MM.1S (cell line): ENCODE data around the gene HTR3B.

ENCODE experiments used
- DNase-seq: peaks from one replicate; pipeline ENCODE4 v3.0.0-alpha.2; 2015
- H2AFZ ChIP-seq: fragments of 300-600 bp; sonication (generic); 2 replicates; pipeline ENCODE4 v1.6.0; 2016; ENCODE audit warnings: antibody characterized with exemption, low read length
- H3F3A ChIP-seq: fragments of 300-600 bp; sonication (generic); 2 replicates; pipeline ENCODE4 v1.6.1; 2016; ENCODE audit warnings: mild to moderate bottlenecking, antibody characterized with exemption, low read length, moderate library complexity, mixed read lengths; ENCODE audit not compliant: insufficient read depth
- H3K27ac ChIP-seq: fragments of 300-600 bp; sonication (generic); 2 replicates; pipeline ENCODE4 v1.5.1; 2016; ENCODE audit warnings: mild to moderate bottlenecking, low read length
- H3K27me3 ChIP-seq: fragments of 300-600 bp; sonication (generic); replicated peaks from 2 replicates; pipeline ENCODE4 v1.6.0; 2016; ENCODE audit warnings: low read length; ENCODE audit not compliant: insufficient read depth
- H3K36me3 ChIP-seq: fragments of 300-600 bp; sonication (generic); replicated peaks from 2 replicates; pipeline ENCODE4 v1.6.1; 2016; ENCODE audit warnings: mild to moderate bottlenecking, low read length, mixed read lengths; ENCODE audit not compliant: insufficient read depth
- H3K4me1 ChIP-seq: fragments of 300-600 bp; sonication (generic); 2 replicates; pipeline ENCODE4 v1.6.1; 2016; ENCODE audit warnings: low read length, mixed read lengths
- H3K4me2 ChIP-seq: fragments of 300-600 bp; sonication (generic); 2 replicates; pipeline ENCODE4 v1.6.0; 2016; ENCODE audit warnings: low read depth, low read length
- H3K4me3 ChIP-seq: fragments of 300-600 bp; sonication (generic); 2 replicates; pipeline ENCODE4 v1.5.1; 2016; ENCODE audit warnings: low read length, mixed read lengths
- H3K79me2 ChIP-seq: fragments of 300-600 bp; sonication (generic); 2 replicates; pipeline ENCODE4 v1.6.1; 2016; ENCODE audit warnings: mixed run types, low read length, mixed read lengths
- H3K9ac ChIP-seq: fragments of 300-600 bp; sonication (generic); 2 replicates; pipeline ENCODE4 v1.6.1; 2016; ENCODE audit warnings: low read length, mixed read lengths
- H3K9me2 ChIP-seq: fragments of 300-600 bp; sonication (generic); replicated peaks from 2 replicates; pipeline ENCODE4 v1.6.1; 2016; ENCODE audit warnings: mild to moderate bottlenecking, low read length, mixed read lengths; ENCODE audit not compliant: insufficient read depth
- H3K9me3 ChIP-seq: fragments of 300-600 bp; sonication (generic); replicated peaks from 2 replicates; pipeline ENCODE4 v1.6.1; 2016; ENCODE audit warnings: mild to moderate bottlenecking, low read length, mixed read lengths; ENCODE audit not compliant: insufficient read depth
- H4K20me1 ChIP-seq: fragments of 300-600 bp; sonication (generic); 2 replicates; pipeline ENCODE4 v1.6.1; 2016; ENCODE audit warnings: mild to moderate bottlenecking, low read length, moderate library complexity, mixed read lengths; ENCODE audit not compliant: insufficient read depth
- CTCF ChIP-seq: fragments of 300-600 bp; sonication (generic); IDR thresholded peaks from 2 replicates; pipeline ENCODE4 v1.5.1; 2016; ENCODE audit warnings: antibody characterized with exemption, low read length, mixed read lengths
- EZH2 ChIP-seq: fragments of 300-600 bp; sonication (generic); optimal IDR thresholded peaks from 2 replicates; pipeline ENCODE3; 2017; ENCODE audit warnings: low read depth, mild to moderate bottlenecking, antibody characterized with exemption, low read length, mixed read lengths
- EZH2phosphoT487 ChIP-seq: fragments of 300-600 bp; sonication (generic); IDR thresholded peaks from 2 replicates; pipeline ENCODE4 v1.6.1; 2018; ENCODE audit warnings: antibody characterized with exemption, low read length

Gene HTR3B

GRCh38 chr11:113901141-113901540, 3.5 kb upstream of the HTR3B start:
- Histone ChIP-seq H4K20me1 (no peaks in the 10 kb centered on the region), H3K4me2 (no peak overlapping the region), H3F3A (no peaks in the 10 kb centered on the region), H3K9me3 (no peaks in the 10 kb centered on the region), H3K9me2 (no peaks in the 10 kb centered on the region), H2AFZ (no peak overlapping the region), H3K36me3 (no peaks in the 10 kb centered on the region), H3K4me3 (no peak overlapping the region), H3K4me1 (no peaks in the 10 kb centered on the region), H3K27me3 (no peaks in the 10 kb centered on the region), H3K79me2 (no peaks in the 10 kb centered on the region), H3K27ac (no peak overlapping the region), H3K9ac (no peak overlapping the region)
- TF ChIP-seq EZH2phosphoT487 (no peak), CTCF (no peak), EZH2 (no peak)
- no peak for DNase-seq

- no peak overlapping the region for H3K27ac ChIP-seq
- H3F3A ChIP-seq: no peaks in the 10 kb centered on the region
- no peak overlapping the region for H3K4me2 ChIP-seq
- H3K9me3 ChIP-seq: no peaks in the 10 kb centered on the region
- no peak overlapping the region for H3K4me3 ChIP-seq
- H3K9ac ChIP-seq: no peak overlapping the region
- no peaks in the 10 kb centered on the region for H3K9me2 ChIP-seq
- no peaks in the 10 kb centered on the region for H3K79me2 ChIP-seq
- H3K27me3 ChIP-seq: no peaks in the 10 kb centered on the region
- no peaks in the 10 kb centered on the region for H3K36me3 ChIP-seq
- DNase-seq: no peak
- no peaks in the 10 kb centered on the region for H4K20me1 ChIP-seq
- H3K4me1 ChIP-seq: no peaks in the 10 kb centered on the region
- TF ChIP-seq EZH2phosphoT487 (no peak), EZH2 (no peak), CTCF (no peak; the same call in 1 of the 2 replicates)
- H2AFZ ChIP-seq: no peak overlapping the region
Measured at GRCh38 chr11:113906038-113906437, 1.4 kb downstream of the HTR3B start.

GRCh38 chr11:113906516-113906915, 1.9 kb downstream of the HTR3B start:
- no peaks in the 10 kb centered on the region for H3K36me3 ChIP-seq
- no peak for DNase-seq
- no peaks in the 10 kb centered on the region for H4K20me1 ChIP-seq
- H3K79me2 ChIP-seq: no peaks in the 10 kb centered on the region
- no peak for TF ChIP-seq CTCF
- TF ChIP-seq EZH2phosphoT487: no peak
- no peak for TF ChIP-seq EZH2
- H3K4me3 ChIP-seq: no peak overlapping the region
- no peak overlapping the region for H3K27ac ChIP-seq
- no peaks in the 10 kb centered on the region for H3K9me2 ChIP-seq
- no peak overlapping the region for H2AFZ ChIP-seq
- H3K27me3 ChIP-seq: no peaks in the 10 kb centered on the region
- no peak overlapping the region for H3K9ac ChIP-seq
- H3K4me2 ChIP-seq: no peak overlapping the region
- H3F3A ChIP-seq: no peaks in the 10 kb centered on the region
- H3K4me1 ChIP-seq: no peaks in the 10 kb centered on the region
- no peaks in the 10 kb centered on the region for H3K9me3 ChIP-seq
